ENCODE results near the gene PNLIP.

Gene PNLIP

GRCh38 chr10:116610443-116611152 lies 64.9 kb downstream of the PNLIP start:
- Histone ChIP-seq H3K9me3 (peaks cover 0 to 11% (median 9%) of the 10 kb centered on the region in 3 donors), H3K36me3 (no peaks in the 10 kb centered on the region), H3K4me1 (no peaks in the 10 kb centered on the region), H3K27me3 (peaks cover 0 to 35% of the 10 kb centered on the region in 2 donors), H3K27ac (no peak overlapping the region), H3K4me3 (no peak overlapping the region)
- no peak for TF ChIP-seq CTCF (IDR thresholded peaks at IDR 0.05)
- no peak for DNase-seq
- intact Hi-C loops (cut with DNase I; ENCODE audit: low total_unique reads), result no loop called here

- H3K4me3 ChIP-seq, result no peak overlapping the region
- no peak for DNase-seq
- no peak overlapping the region for H3K27ac ChIP-seq
- intact Hi-C loops (cut with DNase I; ENCODE audit: low total_unique reads), result no loop called here
- TF ChIP-seq CTCF (IDR thresholded peaks at IDR 0.05), result no peak
- H3K9me3 ChIP-seq, result peaks cover 0 to 11% (median 9%) of the 10 kb centered on the region in 3 donors
- no peaks in the 10 kb centered on the region for H3K36me3 ChIP-seq
- H3K27me3 ChIP-seq, result peaks cover 0 to 33% of the 10 kb centered on the region in 2 donors
- H3K4me1 ChIP-seq, result no peaks in the 10 kb centered on the region
Observed at GRCh38 chr10:116611153-116611545, 65.4 kb downstream of the PNLIP start.

- H3K4me3 ChIP-seq, result no peak overlapping the region
- H3K4me1 ChIP-seq, result no peaks in the 10 kb centered on the region
- TF ChIP-seq CTCF (IDR thresholded peaks at IDR 0.05), result no peak
- peaks cover 0 to 11% (median 9%) of the 10 kb centered on the region in 3 donors for H3K9me3 ChIP-seq
- no peaks in the 10 kb centered on the region for H3K36me3 ChIP-seq
- DNase-seq, result no peak
- no peak overlapping the region for H3K27ac ChIP-seq
- peaks cover 0 to 28% of the 10 kb centered on the region in 2 donors for H3K27me3 ChIP-seq
- intact Hi-C loops (cut with DNase I; ENCODE audit: low total_unique reads), result no loop called here
Observed at GRCh38 chr10:116612107-116612769, 66.5 kb downstream of the PNLIP start.

- Histone ChIP-seq H3K4me1 (no peaks in the 10 kb centered on the region), H3K4me3 (no peak overlapping the region), H3K36me3 (no peaks in the 10 kb centered on the region), H3K9me3 (peaks cover 0 to 11% (median 9%) of the 10 kb centered on the region in 3 donors), H3K27ac (no peak overlapping the region), H3K27me3 (peaks cover 0 to 24% of the 10 kb centered on the region in 2 donors)
- no peak for DNase-seq
- TF ChIP-seq CTCF (IDR thresholded peaks at IDR 0.05), result no peak
- intact Hi-C loops (cut with DNase I; ENCODE audit: low total_unique reads), result no loop called here
Observed at GRCh38 chr10:116613471-116613870, 67.7 kb downstream of the PNLIP start.

GRCh38 chr10:116614796-116615195 lies 69.1 kb downstream of the PNLIP start:
- TF ChIP-seq CTCF (IDR thresholded peaks at IDR 0.05), result no peak
- Histone ChIP-seq H3K36me3 (no peaks in the 10 kb centered on the region), H3K27ac (no peak overlapping the region), H3K4me3 (no peak overlapping the region), H3K9me3 (peaks cover 0 to 6% (median 4%) of the 10 kb centered on the region in 3 donors), H3K27me3 (peaks cover 0 to 11% of the 10 kb centered on the region in 2 donors), H3K4me1 (no peaks in the 10 kb centered on the region)
- no peak for DNase-seq
- intact Hi-C loops (cut with DNase I; ENCODE audit: low total_unique reads), result no loop called here
